Fibroblast of gingiva (primary cell): Measurements from ENCODE around the gene AGO4.

ENCODE experiments used
- DNase-seq: peaks from one replicate; pipeline ENCODE4 v3.0.0-alpha.2; 2011; ENCODE audit warnings: low read depth

The AGO4 gene

DNA sequence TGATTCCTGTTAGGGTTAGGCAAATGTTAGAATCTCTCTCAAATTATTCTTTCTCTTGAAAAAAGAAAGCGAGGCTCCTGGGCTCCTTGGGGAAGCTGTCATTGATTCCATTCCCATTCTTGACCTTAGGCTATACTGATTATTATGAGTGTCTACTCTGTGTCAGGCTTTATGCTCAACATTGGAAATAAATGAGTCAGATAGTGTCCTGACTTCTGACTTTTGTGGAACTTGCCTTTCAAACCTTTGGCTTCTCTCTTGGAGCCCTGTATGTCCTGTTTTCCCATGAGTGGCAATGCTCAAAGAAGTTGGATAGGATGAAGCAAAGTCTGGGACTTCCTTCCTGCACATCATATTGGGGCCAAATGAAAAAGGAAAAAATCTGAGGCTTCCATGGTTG lies 86.8 kb downstream of the AGO4 start:
- DNase-seq = no peak

DNA sequence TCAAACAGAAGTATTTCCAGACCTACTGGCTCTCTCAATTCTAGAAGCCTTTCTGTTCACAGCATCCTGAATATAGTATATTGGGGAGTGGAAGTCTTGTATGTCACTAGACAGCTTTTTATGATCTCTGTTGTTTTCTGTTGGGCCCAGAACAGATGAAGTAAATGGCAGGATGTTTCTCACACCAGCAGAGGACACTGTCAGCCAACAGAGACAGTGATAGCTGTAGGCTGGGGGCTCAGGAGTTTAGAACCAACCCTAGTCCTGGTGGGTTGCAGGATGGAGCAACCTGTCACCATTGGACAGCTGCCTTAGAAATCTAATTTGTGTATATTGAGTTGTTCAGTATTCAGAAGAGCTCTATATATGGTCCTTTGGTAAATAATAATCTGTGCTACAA lies 92.1 kb downstream of the AGO4 start:
- no peak for DNase-seq

DNA sequence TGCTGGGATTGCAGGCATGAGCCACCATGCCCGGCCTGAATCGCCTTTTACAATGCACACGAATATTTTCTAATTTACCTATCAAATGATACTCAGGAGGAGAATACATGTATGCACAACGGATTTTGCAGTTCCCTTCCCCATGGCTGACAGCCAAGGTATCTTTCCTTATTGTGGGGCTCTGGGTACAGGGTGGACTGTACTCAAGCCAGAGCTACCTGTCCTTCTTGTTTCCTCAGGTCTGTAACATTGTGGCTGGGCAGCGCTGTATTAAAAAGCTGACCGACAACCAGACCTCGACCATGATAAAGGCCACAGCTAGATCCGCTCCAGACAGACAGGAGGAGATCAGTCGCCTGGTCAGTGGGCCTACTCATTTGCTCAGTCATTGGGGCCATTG lies 93.4 kb downstream of the AGO4 start:
- DNase-seq = no peak

DNA sequence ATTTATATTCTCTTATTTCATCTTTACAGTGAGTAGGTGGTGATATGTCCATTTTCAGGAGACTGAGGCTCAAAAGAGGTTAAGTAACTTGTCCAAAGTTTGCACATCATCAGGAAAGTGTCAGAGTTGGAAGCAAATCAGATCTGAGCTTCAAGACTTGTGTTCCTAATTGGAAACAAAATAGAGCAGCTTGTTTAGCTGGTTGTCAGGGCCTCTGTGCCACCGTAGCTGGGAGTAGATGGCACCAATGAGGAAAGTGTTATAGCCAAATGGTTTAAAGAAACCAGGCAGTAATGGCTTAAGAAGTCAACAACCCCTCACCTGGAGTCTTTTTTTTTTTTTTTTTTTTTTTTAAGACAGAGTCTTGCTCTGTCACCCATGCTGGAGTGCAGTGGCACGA lies 94.9 kb downstream of the AGO4 start:
- no peak for DNase-seq
